HG03280 (cell line): Measurements from ENCODE around the gene SAFB.
"Not testable (repeated sequence)": the region's sequence is repeated elsewhere in the genome, so short reads cannot be mapped to it uniquely, and the experiment has no call there.

Experiments used
- ATAC-seq: cut with Tn5 transposase; IDR thresholded peaks from one replicate; pipeline ENCODE4 v1.9.1; 2021; ENCODE audit warnings: mild to moderate bottlenecking, moderate library complexity; ENCODE audit not compliant: unreplicated experiment

The SAFB gene

DNA sequence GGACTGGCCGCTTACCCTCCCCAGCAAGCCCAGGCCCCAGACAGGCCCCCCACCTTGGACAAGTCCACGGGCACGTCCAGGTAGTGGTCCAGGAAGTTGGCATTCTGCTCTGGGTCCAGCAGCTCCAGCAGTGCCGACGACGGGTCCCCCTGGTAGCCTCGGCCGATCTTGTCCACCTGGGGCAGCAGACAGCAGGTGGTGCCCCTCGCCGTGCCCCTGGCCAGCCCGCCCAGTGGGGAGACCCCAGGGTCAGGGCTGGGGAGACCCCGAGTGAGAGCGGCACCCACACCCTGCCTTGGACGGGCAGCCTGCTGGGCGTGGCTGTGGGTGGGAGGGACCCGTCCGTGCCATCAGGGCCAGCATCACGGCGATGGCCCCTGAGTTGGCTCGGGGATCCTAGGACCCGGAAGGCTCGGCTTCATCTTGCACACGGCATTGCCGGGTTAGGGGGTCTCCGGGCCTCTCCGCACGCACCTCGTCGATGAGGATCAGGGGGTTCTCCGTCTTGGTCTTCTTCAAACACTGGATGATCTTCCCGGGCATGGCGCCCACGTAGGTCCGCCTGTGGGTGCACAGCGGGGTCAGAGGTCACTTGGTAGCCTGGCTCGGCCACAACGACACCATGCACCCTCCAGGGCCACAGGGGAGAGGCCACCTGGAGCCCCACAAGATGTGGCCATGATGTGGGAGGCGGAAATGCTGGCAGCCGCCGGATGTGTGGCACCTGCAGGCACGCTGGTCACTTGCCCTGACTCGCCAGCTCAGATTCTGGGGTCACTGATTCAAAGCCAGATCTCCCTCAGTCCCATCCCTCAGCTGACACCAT, 73.5 kb downstream of the SAFB start:
- ATAC-seq = no peak

DNA sequence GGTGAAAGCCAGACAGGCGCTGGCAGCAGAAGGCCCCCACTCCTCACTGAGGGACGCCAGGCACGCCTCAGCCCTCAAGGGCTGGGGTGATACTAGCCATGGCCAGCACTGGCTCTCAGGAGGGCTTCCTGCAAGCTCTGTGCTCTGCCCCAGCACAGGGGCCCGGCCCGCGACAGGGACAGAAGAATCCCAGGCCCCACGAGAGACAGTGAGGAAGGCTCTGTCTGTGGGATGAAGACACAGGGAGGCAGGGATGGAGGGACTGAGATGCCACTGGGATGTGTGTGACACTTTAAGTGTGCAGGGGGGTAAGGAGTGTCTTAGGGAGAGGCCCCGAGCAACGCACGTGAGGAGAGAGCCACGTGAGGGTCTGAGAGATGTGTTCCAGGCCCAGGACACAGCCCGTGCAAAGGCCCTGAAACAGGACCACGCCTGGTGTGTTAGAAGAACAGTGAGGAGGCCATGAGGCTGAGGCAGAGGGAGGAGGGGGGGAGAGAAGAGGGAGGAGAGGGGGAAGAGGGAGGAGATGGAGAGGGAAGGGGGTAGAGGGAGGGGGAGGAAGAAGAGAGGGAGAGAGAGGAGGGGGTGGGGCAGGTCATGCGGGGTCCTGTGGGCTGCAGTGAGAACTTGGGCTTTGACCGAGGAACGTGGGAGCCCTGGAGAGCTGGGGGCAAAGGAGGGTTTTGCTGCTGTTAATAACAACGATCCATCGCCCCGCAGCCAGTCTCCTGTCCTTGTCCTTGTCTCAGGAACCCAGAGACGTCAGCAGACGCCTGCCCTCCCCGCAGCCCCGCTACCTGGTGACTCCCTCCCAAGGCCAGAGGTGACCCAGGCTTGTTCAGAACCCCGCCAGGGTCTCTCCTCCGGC, 74.4 kb downstream of the SAFB start:
- ATAC-seq = no peak

DNA sequence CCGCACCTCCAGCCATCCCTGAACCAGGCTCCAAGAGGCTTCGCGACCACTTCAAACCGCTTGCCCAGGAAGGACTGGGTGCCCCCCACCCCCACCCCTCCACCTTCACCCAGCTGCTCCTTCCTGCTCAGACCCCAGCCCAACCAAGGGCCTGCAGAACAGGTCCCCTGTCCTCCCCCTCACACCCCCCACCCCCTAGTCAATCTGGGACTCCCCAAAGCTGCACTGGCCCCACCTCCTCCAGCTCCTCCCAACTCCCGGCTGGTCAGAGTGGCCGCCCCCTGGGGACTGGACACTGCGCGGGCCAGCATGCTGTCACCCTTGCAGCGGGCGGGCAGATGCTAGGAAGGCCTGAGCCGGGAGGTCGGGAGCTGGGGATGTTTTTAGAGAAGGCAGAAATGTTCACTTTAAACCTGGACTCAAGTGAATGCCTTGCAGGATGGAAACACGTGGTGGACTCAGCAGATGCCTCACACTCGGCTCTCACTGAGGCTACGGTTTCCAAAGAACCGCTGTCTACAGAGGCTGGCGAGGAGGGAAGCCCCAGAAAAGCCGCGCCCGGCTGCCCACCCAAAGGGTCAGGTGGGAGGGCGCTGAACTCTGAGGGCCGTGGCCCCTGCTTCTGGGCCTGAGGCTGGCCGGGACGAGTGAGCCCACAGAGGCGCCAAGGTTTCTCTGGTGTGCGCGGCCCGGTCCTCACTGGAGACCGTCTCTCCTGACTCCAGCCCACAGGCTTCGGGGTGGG, 75.2 kb downstream of the SAFB start:
- ATAC-seq = no peak

DNA sequence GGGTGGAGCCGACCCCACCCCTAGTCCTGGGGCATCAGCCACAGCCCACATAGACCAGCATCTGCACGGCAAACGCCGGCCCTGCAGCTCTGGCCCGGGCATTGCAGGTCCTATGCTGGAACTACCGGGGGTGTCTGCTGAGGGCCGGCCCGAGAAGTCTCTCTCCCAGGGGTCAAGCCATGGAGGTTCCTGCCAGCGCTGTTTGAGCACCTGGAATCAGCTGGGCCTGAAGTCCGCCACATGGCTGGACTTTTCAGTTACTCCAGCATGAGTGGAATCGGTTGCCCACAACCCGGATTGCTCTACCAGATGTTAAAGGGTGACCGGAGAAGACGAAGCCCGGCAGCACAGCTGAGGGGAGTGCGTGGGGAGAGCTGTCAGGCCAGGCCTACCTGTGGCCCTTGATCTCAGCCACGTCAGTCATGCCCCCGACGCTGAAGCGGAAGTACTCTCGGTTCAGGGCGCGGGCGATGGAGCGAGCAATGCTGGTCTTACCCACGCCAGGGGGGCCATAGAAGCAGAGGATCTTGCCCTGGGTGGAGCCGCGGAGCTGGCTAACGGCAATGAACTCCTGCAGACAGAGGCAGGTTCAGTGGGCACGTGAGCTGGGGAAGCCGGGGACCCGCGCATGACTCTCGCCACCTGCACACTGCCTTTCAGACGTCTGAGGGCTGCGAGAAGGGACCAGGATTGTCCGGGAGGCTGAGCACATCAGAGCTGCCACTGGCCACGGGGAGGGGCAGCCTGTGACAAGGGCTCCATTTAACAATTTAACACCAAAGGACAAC, 75.9 kb downstream of the SAFB start:
- ATAC-seq = no peak

DNA sequence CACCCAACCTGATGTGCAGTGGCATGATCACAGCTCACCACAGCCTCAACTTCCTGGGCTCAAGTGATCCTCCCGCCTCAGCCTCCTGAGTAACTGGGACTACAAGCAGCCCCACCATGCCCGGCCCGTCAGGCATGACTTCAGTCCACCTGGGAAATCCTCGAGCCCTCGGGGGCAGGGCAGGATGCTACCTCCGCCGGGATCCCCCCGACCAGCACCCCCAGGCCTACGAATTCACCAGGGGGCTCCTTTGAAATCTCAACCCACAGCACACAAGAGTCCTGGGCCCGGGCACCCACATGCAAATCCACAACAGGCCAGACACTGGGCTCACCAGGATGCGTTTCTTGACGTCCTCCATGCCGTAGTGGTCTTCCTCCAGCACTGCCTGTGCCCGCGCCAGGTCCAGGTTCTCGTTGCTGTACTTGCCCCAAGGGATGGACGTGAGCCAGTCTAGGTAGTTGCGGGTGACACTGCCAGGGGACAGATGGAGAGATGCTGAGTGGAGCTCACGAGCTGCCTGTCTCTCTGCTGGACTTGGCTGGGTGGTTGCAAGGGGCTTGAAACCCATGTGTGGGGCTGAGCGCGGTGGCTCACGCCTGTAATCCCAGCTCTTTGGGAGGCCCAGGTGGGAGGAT, 77.7 kb downstream of the SAFB start:
- no peak for ATAC-seq

DNA sequence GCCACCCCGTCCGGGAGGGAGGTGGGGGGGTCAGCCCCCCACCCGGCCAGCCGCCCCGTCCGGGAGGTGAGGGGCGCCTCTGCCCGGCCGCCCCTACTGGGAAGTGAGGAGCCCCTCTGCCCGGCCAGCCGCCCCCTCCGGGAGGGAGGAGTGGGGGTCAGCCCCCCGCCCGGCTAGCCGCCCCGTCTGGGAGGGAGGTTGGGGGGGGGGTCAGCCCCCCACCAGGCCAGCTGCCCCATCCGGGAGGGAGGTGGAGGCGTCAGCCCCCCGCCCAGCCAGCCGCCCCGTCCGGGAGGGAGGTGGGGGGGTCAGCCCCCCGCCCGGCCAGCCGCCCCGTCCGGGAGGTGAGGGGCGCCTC, 79.1 kb downstream of the SAFB start:
- not testable (repeated sequence) for ATAC-seq

DNA sequence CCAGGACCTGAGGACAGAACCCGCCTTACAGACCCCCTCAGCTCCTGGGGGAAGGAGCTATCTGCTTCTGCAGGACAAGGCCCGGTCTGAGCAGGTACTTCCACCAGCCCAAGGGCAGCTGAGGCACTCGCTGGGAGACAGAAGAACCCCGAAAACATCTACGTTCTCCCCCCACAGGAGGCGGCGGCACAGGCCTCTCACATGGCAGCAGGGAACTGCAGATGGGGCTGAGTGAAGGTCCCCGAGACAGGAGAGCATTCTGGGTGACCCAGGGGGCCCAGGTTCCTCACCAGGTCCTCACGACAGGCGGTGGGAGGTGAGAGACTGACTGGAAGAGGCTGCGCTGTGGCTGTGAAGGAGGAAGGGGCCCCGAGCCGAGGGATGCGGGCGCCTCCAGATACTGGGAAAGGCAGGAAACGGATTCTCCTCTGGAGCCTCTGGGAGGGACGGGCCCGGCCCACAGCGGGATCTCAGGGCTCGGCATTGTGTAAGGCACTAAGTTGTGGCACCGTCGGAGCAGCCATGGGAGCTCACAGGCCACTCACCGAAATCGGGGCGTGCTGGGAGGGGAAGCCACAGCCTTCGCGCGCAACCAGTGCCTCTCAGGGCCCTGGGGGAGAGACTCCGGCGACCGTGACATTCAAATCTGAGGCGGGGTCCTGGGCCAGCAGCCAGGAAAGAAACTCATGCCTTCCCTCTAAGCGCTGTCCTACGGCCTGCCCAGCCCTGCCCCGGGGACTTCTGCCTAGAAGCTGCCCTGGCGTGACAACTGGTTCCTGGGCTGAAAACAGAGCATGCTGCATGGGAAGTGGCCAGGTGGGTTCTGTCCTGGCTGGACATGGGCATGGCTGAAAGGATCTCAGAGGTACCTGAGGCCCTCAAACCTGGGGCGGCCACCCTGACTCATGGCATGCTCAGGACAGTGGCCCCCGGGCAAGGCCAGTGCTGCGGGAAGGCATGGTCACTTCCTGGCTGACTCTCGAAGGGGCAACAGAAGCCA, 81.2 kb downstream of the SAFB start:
- ATAC-seq = no peak

DNA sequence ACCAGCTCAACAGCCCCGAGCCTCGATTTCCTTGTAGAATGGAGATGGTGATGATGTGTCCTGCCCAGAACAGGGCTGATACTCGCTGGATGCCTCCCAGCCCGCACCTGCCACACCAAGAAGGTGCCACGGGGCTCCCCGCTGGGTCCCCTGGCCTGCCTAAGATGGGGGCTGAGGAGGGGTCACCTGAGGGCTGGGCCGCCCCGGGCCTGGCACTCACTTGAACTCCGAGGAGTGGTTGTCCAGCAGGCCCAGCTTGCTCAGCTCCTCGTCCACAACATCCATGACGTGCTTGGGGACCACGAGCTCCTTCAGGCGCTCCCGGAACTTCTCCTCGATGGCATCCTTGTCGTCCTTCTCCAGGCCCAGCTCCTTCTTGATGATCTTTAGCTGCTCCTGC, 82.7 kb downstream of the SAFB start:
- ATAC-seq = no peak

DNA sequence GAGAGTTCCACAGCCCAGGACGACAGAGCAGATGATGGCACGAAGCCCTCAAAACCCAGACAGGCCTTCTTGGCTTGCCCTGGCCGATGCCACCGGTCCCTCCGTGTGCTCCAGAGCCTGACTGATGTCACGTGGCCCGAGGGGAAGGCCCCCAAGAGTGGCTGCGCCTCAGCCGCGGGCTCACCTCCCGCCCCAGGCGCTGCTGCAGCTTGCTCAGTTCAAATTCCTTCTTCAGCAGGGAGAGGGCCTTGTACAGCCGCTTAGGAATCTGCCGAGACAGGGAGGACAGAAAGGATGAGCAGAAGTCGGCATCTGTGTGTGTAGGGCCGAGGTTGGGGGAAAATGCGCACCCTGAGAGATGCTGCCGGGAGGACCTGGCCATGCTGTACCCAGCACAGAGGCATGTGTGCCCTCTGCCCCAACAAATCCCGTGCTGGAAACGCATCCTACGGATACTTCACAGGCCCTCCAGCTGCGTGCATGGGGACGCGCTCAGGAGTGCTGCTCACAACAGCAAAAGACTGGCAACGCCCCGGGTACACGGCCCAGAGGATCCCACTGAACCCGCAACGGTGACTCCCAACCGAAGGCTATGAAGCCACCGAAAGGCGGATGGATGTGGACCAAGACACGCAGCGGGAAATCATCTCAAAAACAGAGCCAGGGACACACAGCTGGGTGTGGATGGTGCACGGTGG, 84.1 kb downstream of the SAFB start:
- ATAC-seq = no peak

DNA sequence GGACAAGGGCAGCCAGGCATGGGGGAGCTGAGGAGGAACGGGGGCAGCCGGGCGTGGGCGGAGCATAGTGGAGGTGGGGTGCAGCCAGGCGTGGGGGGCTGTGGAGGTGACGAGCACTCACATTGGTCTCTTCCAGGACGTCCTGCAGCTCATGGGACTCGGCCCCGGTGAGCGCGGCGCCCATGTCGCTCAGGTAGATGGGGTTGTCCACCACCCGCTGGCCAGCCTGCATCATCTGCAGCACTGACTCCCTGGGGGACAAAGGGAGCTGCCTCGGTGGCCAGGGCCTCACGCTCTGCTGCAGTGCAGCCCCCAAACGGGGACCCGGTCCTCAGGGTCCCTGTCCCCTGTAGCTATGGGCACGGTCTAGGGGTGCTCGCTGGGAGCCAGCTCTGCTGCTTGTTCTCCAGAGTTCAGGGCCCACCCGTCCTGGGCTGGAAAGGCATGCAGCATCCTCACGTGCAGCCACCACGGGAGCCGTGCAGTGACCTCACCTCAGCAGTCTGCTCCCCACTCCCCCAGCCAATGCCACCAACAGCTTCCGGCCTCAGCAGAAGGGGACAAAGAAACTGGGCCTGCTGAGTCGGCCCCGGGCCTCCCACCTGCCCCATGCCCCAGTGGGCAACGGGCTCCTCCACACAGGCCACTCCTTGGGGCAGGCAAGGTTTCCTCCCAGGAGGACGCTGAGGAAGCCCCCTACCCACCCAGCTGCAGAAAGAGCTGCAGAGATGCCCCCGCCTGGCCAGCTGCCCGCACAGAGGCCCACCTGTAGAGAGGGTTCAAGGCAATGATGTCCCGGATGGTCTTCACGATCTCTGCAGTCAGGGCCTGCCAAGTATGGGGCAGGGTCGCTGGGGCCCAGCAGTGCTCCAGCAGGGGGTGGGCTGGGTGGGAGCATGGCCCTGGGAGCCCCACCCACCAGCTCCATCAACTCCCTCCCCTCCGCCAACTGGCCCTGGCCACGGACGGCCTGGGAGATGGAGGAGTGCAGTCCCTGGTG, 85.0 kb downstream of the SAFB start:
- no peak for ATAC-seq

DNA sequence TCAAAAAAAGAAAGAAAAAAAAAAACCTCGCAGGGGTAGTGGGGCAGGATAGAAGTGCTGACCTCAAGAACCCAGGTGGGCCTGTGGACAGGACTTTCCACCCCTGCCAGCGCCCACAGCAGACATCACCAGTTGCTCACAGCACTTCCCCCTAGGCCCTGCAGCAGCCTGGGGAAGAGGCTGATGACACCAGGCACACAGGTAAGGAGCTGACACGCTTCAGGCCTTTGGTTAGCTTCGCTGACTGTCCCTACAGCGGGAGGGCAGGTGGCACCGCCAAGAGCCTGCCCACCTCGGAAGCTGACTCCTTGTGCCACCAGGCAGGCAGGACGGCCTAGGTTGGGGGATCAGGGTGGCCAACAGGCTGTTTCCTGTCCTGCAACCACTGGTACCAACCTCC, 88.1 kb downstream of the SAFB start:
- ATAC-seq = no peak

DNA sequence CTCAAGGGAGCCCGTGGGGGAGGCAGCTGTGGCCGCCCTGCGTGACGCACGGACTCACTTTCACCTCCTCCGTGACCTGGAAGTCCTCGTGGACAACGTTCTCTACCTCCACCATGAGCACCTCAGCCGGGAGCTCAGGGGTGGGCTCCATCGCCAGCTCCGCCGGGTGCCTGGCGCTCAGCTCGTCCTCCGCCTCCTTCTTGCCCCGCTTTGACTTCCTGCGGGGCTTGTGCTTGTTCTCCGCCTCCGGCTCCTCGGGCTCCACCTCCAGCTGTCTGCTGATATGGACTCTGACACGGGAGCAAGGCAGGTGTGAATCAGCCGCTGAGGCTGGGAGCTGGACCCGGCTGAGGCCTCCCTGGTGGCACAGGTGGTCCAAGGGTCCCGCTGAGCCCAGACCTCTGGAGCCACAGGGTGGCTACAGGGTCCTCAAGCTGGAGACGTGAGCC, 88.9 kb downstream of the SAFB start:
- no peak for ATAC-seq

DNA sequence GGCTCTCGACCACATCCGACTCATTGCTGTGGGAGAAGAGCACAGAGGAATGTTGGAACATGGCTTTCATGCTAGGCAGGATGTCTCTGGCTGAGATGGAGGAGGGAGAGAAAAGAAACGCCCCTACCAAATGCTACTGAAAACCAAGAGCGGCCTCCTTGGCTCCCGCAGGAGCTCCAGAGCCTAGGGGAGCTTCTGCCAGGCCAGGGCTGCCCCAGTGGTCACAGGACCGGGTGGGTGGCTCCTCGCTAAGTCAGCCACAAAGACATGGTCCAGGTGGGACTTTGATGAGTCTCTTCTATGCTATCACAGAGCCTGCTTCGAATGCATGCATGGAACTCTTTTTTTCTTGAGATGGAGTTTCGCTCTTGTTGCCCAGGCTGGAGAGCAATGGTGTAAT, 90.3 kb downstream of the SAFB start:
- no peak for ATAC-seq

DNA sequence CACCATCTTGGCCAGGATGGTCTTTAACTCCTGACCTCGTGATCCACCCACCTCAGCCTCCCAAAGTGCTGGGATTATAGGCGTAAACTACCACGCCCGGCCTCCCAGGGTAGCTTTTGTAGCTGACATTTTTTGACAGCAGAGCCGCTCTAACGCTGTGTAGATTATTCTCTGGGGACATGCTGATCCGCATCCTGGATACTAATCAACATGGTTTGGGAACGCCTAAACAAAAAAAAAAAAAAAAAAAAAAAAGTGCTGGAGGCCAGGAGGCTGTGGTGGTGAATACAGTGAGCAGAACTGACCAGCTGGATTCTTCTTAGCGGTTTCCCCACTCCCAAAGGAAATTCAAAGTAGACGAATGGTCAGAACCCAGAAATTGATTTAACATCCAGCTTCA, 91.9 kb downstream of the SAFB start:
- no peak for ATAC-seq

DNA sequence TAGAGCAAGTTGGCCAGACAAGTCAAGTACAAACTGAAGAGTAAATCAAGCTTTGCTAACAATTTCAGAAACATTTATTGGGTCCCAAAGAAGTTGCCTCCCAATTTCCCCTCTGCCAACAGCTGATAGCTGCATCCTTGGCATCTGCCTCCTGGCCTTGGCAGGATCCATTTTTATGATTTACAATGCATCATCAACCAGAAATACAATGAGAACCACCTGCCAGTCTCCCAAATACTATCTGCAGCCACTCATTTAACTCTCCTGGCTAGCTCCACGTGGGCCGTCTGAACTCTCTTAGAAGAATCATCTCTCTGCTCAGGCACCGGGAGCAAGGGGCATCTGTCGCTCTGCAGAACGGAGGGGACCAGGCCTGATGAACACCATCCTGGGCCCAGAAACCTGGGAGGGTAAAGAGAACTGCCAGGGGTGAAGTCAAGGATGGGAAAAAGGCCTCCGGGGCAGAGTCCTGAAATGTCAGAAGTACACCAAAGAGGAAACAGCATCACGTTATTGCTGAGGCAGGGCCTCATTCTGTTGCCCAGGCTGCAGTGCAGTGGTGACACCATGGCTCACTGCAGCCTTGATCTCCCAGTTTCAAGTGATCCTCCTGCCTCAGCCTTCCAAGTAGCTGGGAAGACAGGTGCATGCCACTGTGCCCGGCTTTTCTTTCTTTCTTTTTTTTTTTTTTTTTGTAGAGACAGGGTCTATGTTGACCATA, 94.5 kb downstream of the SAFB start:
- ATAC-seq = no peak
